DND-41 (cell line): ENCODE data around the gene CNTN5.

Experiments used
- ATAC-seq: fragments of 200-7000 bp; cut with Tn5 transposase; 3 replicates; pipeline ENCODE4 v1.9.1; 2021; ENCODE audit warnings: low read depth; ENCODE audit not compliant: insufficient read depth
- DNase-seq: peaks from one replicate; pipeline ENCODE4 v3.0.0-alpha.2; 2020
- H2AFZ ChIP-seq: 2 replicates; pipeline ENCODE4 v1.6.0; 2012; ENCODE audit warnings: low read depth, low read length
- H3K27ac ChIP-seq: 2 replicates; pipeline ENCODE4 v1.5.1; 2012; ENCODE audit warnings: low read length, inconsistent platforms
- H3K27me3 ChIP-seq: fragments of 200-600 bp; sonication (generic); 2 replicates; pipeline ENCODE4 v1.6.0; 2012; ENCODE audit warnings: low read length, mild to moderate bottlenecking, inconsistent platforms; ENCODE audit not compliant: insufficient read depth, poor library complexity
- H3K36me3 ChIP-seq: 2 replicates; pipeline ENCODE4 v1.5.1; 2012; ENCODE audit warnings: low read length, inconsistent platforms; ENCODE audit not compliant: insufficient read depth
- H3K4me1 ChIP-seq: 2 replicates; pipeline ENCODE4 v1.5.1; 2012; ENCODE audit warnings: mild to moderate bottlenecking, low read length; ENCODE audit not compliant: insufficient read depth
- H3K4me2 ChIP-seq: 2 replicates; pipeline ENCODE4 v1.6.0; 2012; ENCODE audit warnings: mild to moderate bottlenecking, moderate library complexity, low read length, inconsistent platforms; ENCODE audit not compliant: insufficient read depth
- H3K4me3 ChIP-seq, 2 experiments: fragments of 200-600 bp in 1 of 2; shearing (Covaris generic) in 1 of 2; 2 replicates each; pipeline ENCODE4 v1.5.1; 2012 to 2016; ENCODE audit warnings: inconsistent platforms in 2 of 2, low read length in 2 of 2, mild to moderate bottlenecking in 2 of 2, low read depth in 1 of 2, moderate library complexity in 1 of 2
- H3K79me2 ChIP-seq: 2 replicates; pipeline ENCODE4 v1.6.0; 2012; ENCODE audit warnings: low read length, inconsistent platforms; ENCODE audit not compliant: insufficient read depth
- H3K9ac ChIP-seq: 2 replicates; pipeline ENCODE4 v1.6.0; 2012; ENCODE audit warnings: low read depth, mild to moderate bottlenecking, inconsistent platforms, low read length, moderate library complexity
- H3K9me3 ChIP-seq: 2 replicates; pipeline ENCODE4 v1.5.1; 2012; ENCODE audit warnings: low read length, moderate library complexity, mild to moderate bottlenecking, inconsistent platforms; ENCODE audit not compliant: insufficient read depth, severe bottlenecking
- H4K20me1 ChIP-seq: 2 replicates; pipeline ENCODE4 v1.6.0; 2012; ENCODE audit warnings: low read length; ENCODE audit not compliant: insufficient read depth
- CTCF ChIP-seq: IDR thresholded peaks from 2 replicates; pipeline ENCODE4 v1.5.1; 2012; ENCODE audit warnings: borderline replicate concordance, low read length, moderate library complexity, mild to moderate bottlenecking; ENCODE audit not compliant: poor library complexity, severe bottlenecking; ENCODE audit errors: extremely low read depth
- EZH2 ChIP-seq: IDR thresholded peaks from 3 replicates; pipeline ENCODE4 v1.6.1; 2012; ENCODE audit warnings: borderline replicate concordance, low read depth, mild to moderate bottlenecking, moderate library complexity, low read length, inconsistent platforms; ENCODE audit not compliant: severe bottlenecking

The CNTN5 gene

GRCh38 chr11:99671808-99672409, 651.2 kb downstream of the CNTN5 start:
- H3K9ac ChIP-seq = no peak overlapping the region
- no peak for TF ChIP-seq EZH2
- no peak for TF ChIP-seq CTCF
- no peak overlapping the region for H3K27ac ChIP-seq
- no peaks in the 10 kb centered on the region for H3K9me3 ChIP-seq
- H2AFZ ChIP-seq = no peak overlapping the region
- no peaks in the 10 kb centered on the region for H4K20me1 ChIP-seq
- no peaks in the 10 kb centered on the region for H3K36me3 ChIP-seq
- ATAC-seq (no peak), DNase-seq (no peak)
- no peaks in the 10 kb centered on the region for H3K27me3 ChIP-seq
- no peaks in the 10 kb centered on the region for H3K79me2 ChIP-seq
- no peaks in the 10 kb centered on the region for H3K4me1 ChIP-seq
- H3K4me2 ChIP-seq = no peak overlapping the region
- H3K4me3 ChIP-seq = no peak overlapping the region

- no peak for ATAC-seq
- TF ChIP-seq CTCF (no peak), EZH2 (no peak)
Measured at GRCh38 chr11:99676292-99676691, 655.5 kb downstream of the CNTN5 start.

GRCh38 chr11:99682171-99682570, 661.4 kb downstream of the CNTN5 start:
- Histone ChIP-seq H3K79me2 (no peaks in the 10 kb centered on the region), H3K27me3 (no peaks in the 10 kb centered on the region), H3K4me3 (no peak overlapping the region), H2AFZ (no peak overlapping the region), H3K9ac (no peak overlapping the region), H3K27ac (no peak overlapping the region), H3K4me1 (no peaks in the 10 kb centered on the region), H4K20me1 (no peaks in the 10 kb centered on the region), H3K36me3 (no peaks in the 10 kb centered on the region), H3K4me2 (no peak overlapping the region), H3K9me3 (no peaks in the 10 kb centered on the region)
- TF ChIP-seq CTCF (no peak), EZH2 (no peak)
- DNase-seq (no peak), ATAC-seq (no peak)

More at GRCh38 chr11:99676292-99676691, 655.5 kb downstream of the CNTN5 start:
- no peak for DNase-seq
- H4K20me1 ChIP-seq = no peaks in the 10 kb centered on the region
- H3K27me3 ChIP-seq = no peaks in the 10 kb centered on the region
- H2AFZ ChIP-seq = no peak overlapping the region
- H3K9me3 ChIP-seq = no peaks in the 10 kb centered on the region
- no peaks in the 10 kb centered on the region for H3K79me2 ChIP-seq
- no peaks in the 10 kb centered on the region for H3K36me3 ChIP-seq
- no peak overlapping the region for H3K4me2 ChIP-seq
- H3K9ac ChIP-seq = no peak overlapping the region
- no peak overlapping the region for H3K27ac ChIP-seq
- no peak overlapping the region for H3K4me3 ChIP-seq
- no peaks in the 10 kb centered on the region for H3K4me1 ChIP-seq

- ATAC-seq (no peak), DNase-seq (no peak)
- Histone ChIP-seq H4K20me1 (no peaks in the 10 kb centered on the region), H3K4me3 (no peak overlapping the region), H3K79me2 (no peaks in the 10 kb centered on the region), H3K4me2 (no peak overlapping the region), H3K9ac (no peak overlapping the region), H3K9me3 (no peaks in the 10 kb centered on the region), H3K27ac (no peak overlapping the region), H3K27me3 (no peaks in the 10 kb centered on the region), H3K36me3 (no peaks in the 10 kb centered on the region), H2AFZ (no peak overlapping the region), H3K4me1 (no peaks in the 10 kb centered on the region)
- TF ChIP-seq EZH2 (no peak), CTCF (no peak)
Measured at GRCh38 chr11:99682646-99683045, 661.9 kb downstream of the CNTN5 start.
